AML-193 (cell line): ENCODE measurements around the gene EWSR1.

Experiments used
- DNase-seq, 2 experiments: peaks; one replicate each; lab custom pipeline; 2025; lab: John Stamatoyannopoulos, UW

EWSR1 gene

GRCh38 chr22:29306835-29307595 lies 38.9 kb downstream of the EWSR1 start:
- DNase-seq = peak; percentile 25 to 43

- DNase-seq = no peak
Measured at GRCh38 chr22:29307596-29308147, 39.6 kb downstream of the EWSR1 start.

- DNase-seq = no peak
Measured at GRCh38 chr22:29308148-29308790, 40.2 kb downstream of the EWSR1 start.

GRCh38 chr22:29308791-29309262 lies 40.8 kb downstream of the EWSR1 start:
- no peak for DNase-seq

GRCh38 chr22:29309332-29310064 lies 41.4 kb downstream of the EWSR1 start:
- no peak for DNase-seq

- no peak for DNase-seq
Measured at GRCh38 chr22:29310065-29310862, 42.2 kb downstream of the EWSR1 start.

- DNase-seq = peak; percentile 50 to 67
Measured at GRCh38 chr22:29310863-29311339, 42.8 kb downstream of the EWSR1 start.

- no peak for DNase-seq
Measured at GRCh38 chr22:29311464-29312217, 43.6 kb downstream of the EWSR1 start.

- DNase-seq = no peak
Measured at GRCh38 chr22:29312218-29313125, 44.4 kb downstream of the EWSR1 start.

- no peak for DNase-seq
Measured at GRCh38 chr22:29313126-29313575, 45.1 kb downstream of the EWSR1 start.

GRCh38 chr22:29313576-29314466 lies 45.8 kb downstream of the EWSR1 start:
- no peak for DNase-seq

GRCh38 chr22:29314537-29315285 lies 46.6 kb downstream of the EWSR1 start:
- DNase-seq = no peak

- DNase-seq = no peak
Measured at GRCh38 chr22:29315286-29316140, 47.4 kb downstream of the EWSR1 start, which contains the start of gene RASL10A. TSS of gene RASL10A (minus strand) at chr22:29315697. CDS start at chr22:29315246, 451 bp downstream.

GRCh38 chr22:29316141-29316828 lies 48.2 kb downstream of the EWSR1 start:
- no peak for DNase-seq

- DNase-seq = no peak
Measured at GRCh38 chr22:29317827-29318454, 49.9 kb downstream of the EWSR1 start.

- DNase-seq = no peak
Measured at GRCh38 chr22:29319072-29319471, 51.0 kb downstream of the EWSR1 start.
